Gastroesophageal sphincter (tissue), 3 donors: Measurements from ENCODE around the gene RNF212.

Source experiments
- POLR2A ChIP-seq, 2 donors: fragments of 450-650 bp; IDR thresholded peaks; one replicate each; pipeline ENCODE4 v1.6.1; 2017; ENCODE audit warnings: antibody characterized with exemption in 2 of 2, mild to moderate bottlenecking in 2 of 2, moderate library complexity in 1 of 2
- TF ChIP-seq, protein P1 (sequence below), 4 experiments: fragments of 200-600 bp in 2 of 4; fragments of 450-650 bp in 2 of 4; sonication (generic) in 1 of 4; IDR thresholded peaks; one replicate each; pipeline ENCODE4 v1.5.1; 2017 to 2019; ENCODE audit warnings: antibody characterized with exemption in 4 of 4, mild to moderate bottlenecking in 2 of 4, moderate library complexity in 2 of 4

DNA sequence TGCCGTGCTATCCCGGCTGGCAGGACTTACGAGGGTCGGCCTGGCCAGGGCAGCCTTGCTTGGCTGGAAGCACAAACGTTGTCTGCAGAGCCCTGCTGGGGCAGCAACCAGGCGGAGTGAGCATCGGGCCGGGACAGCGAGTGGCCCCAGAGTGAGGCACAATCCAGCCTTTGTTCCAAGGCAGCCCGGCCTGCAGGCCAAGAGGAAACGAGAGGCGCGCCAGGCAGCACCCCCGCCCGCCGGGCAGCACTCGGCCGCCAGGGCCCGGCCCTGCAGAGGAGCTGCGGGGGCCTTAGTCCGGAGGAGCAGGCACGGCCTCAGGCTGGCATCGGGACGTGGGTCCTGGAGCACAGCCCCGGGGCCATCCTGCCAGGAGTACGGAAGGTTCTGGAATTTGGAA is 77.9 kb downstream of the RNF212 start:
- TF ChIP-seq, protein P1, sequence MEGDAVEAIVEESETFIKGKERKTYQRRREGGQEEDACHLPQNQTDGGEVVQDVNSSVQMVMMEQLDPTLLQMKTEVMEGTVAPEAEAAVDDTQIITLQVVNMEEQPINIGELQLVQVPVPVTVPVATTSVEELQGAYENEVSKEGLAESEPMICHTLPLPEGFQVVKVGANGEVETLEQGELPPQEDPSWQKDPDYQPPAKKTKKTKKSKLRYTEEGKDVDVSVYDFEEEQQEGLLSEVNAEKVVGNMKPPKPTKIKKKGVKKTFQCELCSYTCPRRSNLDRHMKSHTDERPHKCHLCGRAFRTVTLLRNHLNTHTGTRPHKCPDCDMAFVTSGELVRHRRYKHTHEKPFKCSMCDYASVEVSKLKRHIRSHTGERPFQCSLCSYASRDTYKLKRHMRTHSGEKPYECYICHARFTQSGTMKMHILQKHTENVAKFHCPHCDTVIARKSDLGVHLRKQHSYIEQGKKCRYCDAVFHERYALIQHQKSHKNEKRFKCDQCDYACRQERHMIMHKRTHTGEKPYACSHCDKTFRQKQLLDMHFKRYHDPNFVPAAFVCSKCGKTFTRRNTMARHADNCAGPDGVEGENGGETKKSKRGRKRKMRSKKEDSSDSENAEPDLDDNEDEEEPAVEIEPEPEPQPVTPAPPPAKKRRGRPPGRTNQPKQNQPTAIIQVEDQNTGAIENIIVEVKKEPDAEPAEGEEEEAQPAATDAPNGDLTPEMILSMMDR (IDR thresholded peaks at IDR 0.05), result no peak
- no peak for TF ChIP-seq POLR2A (IDR thresholded peaks at IDR 0.05)
